GM18499 (cell line): ENCODE results near the gene SH3PXD2A.

Experiments
- ATAC-seq: cut with Tn5 transposase; IDR thresholded peaks from one replicate; pipeline ENCODE4 v1.9.1; 2021; ENCODE audit warnings: moderate number of reproducible peaks; ENCODE audit not compliant: insufficient read depth, unreplicated experiment

Gene SH3PXD2A

GRCh38 chr10:103544657-103545310 lies 310.6 kb downstream of the SH3PXD2A start:
- ATAC-seq, result no peak
